Liver (tissue), 3 donors: Measurements from ENCODE around the gene WDR45B.

Experiments used
- ATF3 ChIP-seq: IDR thresholded peaks from 2 replicates; pipeline ENCODE4 v1.6.1; 2016; ENCODE audit warnings: antibody characterized with exemption
- EGR1 ChIP-seq, 2 donors: IDR thresholded peaks; 2 replicates each; pipeline ENCODE4 v1.6.1; 2016 to 2018; ENCODE audit warnings: antibody characterized with exemption in 2 of 2, low read depth in 2 of 2
- GABPA ChIP-seq, 2 donors: IDR thresholded peaks in 1 of 2; conservative IDR thresholded peaks in 1 of 2; 2 replicates each; pipeline ENCODE4 v1.6.1; 2016; ENCODE audit warnings: antibody characterized with exemption in 2 of 2, mild to moderate bottlenecking in 1 of 2, moderate library complexity in 1 of 2
- HNF4A ChIP-seq, 2 donors: conservative IDR thresholded peaks; 2 replicates each; pipeline ENCODE4 v1.6.1; 2016; ENCODE audit warnings: antibody characterized with exemption in 2 of 2, mild to moderate bottlenecking in 2 of 2
- MAX ChIP-seq: IDR thresholded peaks from 2 replicates; pipeline ENCODE4 v1.6.1; 2016; ENCODE audit warnings: antibody characterized with exemption
- RAD21 ChIP-seq, 2 donors: IDR thresholded peaks; 2 replicates each; pipeline ENCODE4 v1.6.1; 2016; ENCODE audit warnings: antibody characterized with exemption in 2 of 2, mild to moderate bottlenecking in 2 of 2
- REST ChIP-seq: IDR thresholded peaks from 2 replicates; pipeline ENCODE4 v1.6.1; 2016; ENCODE audit warnings: antibody characterized with exemption, mild to moderate bottlenecking
- TAF1 ChIP-seq: conservative IDR thresholded peaks from 2 replicates; pipeline ENCODE4 v1.6.1; 2016; ENCODE audit warnings: antibody characterized with exemption, mild to moderate bottlenecking
- YY1 ChIP-seq: IDR thresholded peaks from 2 replicates; pipeline ENCODE4 v1.6.1; 2016; ENCODE audit warnings: antibody characterized with exemption, mild to moderate bottlenecking
- TF ChIP-seq, protein P1 (sequence below): fragments of 150-350 bp; IDR thresholded peaks from 2 replicates; pipeline ENCODE4 v1.5.1; 2017; ENCODE audit warnings: improper control_type of control experiment, low read depth, low read length; ENCODE audit not compliant: missing input control
- TF ChIP-seq, protein P2 (sequence below): IDR thresholded peaks from 2 replicates; pipeline ENCODE4 v1.6.1; 2016; ENCODE audit warnings: antibody characterized with exemption
- donor health status: healthy.
- donor health status: healthy.

DNA sequence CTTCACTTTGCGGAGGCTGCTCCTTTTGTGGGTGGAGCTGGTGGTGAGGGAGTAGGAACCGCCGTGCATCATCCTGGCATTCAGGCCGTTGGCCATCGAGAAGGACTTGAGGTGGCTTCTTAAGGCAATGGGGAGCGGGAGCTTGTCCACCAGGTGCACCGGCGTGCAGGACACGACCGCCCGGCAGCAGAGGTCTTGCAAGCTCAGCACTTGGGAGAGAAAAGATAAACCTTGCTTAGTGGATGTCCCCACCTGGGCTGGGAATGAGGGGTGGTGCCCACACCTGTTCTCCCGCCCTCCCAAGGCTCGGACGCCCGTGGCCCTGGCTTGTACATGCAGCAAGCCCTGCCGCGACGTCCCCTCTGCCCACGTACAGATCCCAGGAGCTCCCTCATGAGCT is 9.7 kb upstream of the WDR45B start:
- TF ChIP-seq, protein P1, sequence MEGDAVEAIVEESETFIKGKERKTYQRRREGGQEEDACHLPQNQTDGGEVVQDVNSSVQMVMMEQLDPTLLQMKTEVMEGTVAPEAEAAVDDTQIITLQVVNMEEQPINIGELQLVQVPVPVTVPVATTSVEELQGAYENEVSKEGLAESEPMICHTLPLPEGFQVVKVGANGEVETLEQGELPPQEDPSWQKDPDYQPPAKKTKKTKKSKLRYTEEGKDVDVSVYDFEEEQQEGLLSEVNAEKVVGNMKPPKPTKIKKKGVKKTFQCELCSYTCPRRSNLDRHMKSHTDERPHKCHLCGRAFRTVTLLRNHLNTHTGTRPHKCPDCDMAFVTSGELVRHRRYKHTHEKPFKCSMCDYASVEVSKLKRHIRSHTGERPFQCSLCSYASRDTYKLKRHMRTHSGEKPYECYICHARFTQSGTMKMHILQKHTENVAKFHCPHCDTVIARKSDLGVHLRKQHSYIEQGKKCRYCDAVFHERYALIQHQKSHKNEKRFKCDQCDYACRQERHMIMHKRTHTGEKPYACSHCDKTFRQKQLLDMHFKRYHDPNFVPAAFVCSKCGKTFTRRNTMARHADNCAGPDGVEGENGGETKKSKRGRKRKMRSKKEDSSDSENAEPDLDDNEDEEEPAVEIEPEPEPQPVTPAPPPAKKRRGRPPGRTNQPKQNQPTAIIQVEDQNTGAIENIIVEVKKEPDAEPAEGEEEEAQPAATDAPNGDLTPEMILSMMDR = no peak
- no peak for TF ChIP-seq RAD21 (IDR thresholded peaks at IDR 0.05)
- no peak for TF ChIP-seq MAX
- TF ChIP-seq EGR1 (IDR thresholded peaks at IDR 0.05; ENCODE audit: low read depth in 2 of 2) = no peak
- no peak for TF ChIP-seq TAF1
- no peak for TF ChIP-seq REST
- no peak for TF ChIP-seq YY1
- TF ChIP-seq ATF3 = no peak
- no peak for TF ChIP-seq GABPA (IDR thresholded peaks at IDR 0.05 in 1 of 2, conservative IDR thresholded peaks at IDR 0.05 in 1 of 2)
- no peak for TF ChIP-seq HNF4A (conservative IDR thresholded peaks at IDR 0.05)
- TF ChIP-seq, protein P2, sequence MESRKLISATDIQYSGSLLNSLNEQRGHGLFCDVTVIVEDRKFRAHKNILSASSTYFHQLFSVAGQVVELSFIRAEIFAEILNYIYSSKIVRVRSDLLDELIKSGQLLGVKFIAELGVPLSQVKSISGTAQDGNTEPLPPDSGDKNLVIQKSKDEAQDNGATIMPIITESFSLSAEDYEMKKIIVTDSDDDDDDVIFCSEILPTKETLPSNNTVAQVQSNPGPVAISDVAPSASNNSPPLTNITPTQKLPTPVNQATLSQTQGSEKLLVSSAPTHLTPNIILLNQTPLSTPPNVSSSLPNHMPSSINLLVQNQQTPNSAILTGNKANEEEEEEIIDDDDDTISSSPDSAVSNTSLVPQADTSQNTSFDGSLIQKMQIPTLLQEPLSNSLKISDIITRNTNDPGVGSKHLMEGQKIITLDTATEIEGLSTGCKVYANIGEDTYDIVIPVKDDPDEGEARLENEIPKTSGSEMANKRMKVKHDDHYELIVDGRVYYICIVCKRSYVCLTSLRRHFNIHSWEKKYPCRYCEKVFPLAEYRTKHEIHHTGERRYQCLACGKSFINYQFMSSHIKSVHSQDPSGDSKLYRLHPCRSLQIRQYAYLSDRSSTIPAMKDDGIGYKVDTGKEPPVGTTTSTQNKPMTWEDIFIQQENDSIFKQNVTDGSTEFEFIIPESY = no peak
